ENCODE results near the gene NRARP. TPM values are rescaled to one million over a fixed set of nuclear protein-coding genes. Genes with fewer than 3 reads are reported as not detected.

The NRARP gene
- total RNA-seq, 1 donor from 2014 or later = 5.1 TPM

DNA sequence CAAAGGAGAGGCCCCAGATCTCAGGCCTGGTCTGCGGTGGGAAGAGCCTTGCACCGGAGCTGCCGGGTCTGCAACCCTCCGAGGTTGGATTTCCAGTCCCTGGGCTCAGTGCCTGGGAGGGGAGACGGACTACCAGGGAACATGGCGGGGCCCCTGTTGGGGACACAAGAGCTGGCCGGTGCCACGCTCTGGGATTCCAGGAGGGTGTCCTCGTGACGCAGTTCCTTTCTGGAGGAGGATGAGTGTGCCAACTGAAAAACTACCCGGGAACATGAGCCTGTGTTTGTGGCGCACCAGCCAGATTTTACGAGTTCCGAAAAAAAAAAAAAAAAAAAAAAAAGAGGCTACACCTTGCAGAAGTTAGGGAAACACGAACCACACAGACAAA, 9.0 kb downstream of the NRARP start:
- TF ChIP-seq, protein P1, sequence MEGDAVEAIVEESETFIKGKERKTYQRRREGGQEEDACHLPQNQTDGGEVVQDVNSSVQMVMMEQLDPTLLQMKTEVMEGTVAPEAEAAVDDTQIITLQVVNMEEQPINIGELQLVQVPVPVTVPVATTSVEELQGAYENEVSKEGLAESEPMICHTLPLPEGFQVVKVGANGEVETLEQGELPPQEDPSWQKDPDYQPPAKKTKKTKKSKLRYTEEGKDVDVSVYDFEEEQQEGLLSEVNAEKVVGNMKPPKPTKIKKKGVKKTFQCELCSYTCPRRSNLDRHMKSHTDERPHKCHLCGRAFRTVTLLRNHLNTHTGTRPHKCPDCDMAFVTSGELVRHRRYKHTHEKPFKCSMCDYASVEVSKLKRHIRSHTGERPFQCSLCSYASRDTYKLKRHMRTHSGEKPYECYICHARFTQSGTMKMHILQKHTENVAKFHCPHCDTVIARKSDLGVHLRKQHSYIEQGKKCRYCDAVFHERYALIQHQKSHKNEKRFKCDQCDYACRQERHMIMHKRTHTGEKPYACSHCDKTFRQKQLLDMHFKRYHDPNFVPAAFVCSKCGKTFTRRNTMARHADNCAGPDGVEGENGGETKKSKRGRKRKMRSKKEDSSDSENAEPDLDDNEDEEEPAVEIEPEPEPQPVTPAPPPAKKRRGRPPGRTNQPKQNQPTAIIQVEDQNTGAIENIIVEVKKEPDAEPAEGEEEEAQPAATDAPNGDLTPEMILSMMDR (IDR thresholded peaks at IDR 0.05; ENCODE audit: borderline replicate concordance) = no peak
- Histone ChIP-seq H3K4me3 (no peak overlapping the region), H3K27ac (replicated peaks) (no peak overlapping the region), H3K27me3 (ENCODE audit: low read depth) (peaks cover 39% of the 10 kb centered on the region), H3K4me1 (peaks cover 37% of the 10 kb centered on the region), H3K9me3 (replicated peaks) (peaks cover 6% of the 10 kb centered on the region), H3K36me3 (no peaks in the 10 kb centered on the region)
- intact Hi-C loops (cut with micrococcal nuclease) = no loop called here
- DNase-seq = no peak

DNA sequence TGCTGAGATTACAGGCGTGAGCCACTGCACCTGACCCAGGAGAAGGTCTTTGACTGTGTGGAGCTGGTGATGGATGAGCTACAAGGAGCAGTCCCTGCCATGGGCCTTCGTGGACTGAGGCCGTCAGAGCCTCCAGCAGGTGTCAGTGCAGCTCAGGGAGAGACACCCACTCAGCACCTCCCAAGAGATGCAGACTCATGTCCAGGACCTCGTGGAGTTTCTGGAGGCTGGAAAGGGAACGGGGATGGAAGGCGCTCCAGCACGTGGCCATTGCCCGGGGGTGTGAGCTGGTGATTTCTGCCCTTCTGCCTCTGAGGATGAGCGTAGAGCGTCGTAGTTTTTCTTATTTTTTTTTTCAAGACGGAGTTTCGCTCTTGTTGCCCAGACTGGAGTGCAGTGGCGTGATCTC, 15.1 kb downstream of the NRARP start:
- H3K4me3 ChIP-seq = no peak overlapping the region
- no peaks in the 10 kb centered on the region for H3K27me3 ChIP-seq (ENCODE audit: low read depth)
- no peak overlapping the region for H3K27ac ChIP-seq (replicated peaks)
- H3K9me3 ChIP-seq (replicated peaks) = peaks cover 4% of the 10 kb centered on the region
- peaks cover 12% of the 10 kb centered on the region for H3K36me3 ChIP-seq
- H3K4me1 ChIP-seq = no peaks in the 10 kb centered on the region
- DNase-seq = no peak
- intact Hi-C loops (cut with micrococcal nuclease) = no loop called here
- TF ChIP-seq, protein P1 (IDR thresholded peaks at IDR 0.05; ENCODE audit: borderline replicate concordance) = peak; percentile 66

DNA sequence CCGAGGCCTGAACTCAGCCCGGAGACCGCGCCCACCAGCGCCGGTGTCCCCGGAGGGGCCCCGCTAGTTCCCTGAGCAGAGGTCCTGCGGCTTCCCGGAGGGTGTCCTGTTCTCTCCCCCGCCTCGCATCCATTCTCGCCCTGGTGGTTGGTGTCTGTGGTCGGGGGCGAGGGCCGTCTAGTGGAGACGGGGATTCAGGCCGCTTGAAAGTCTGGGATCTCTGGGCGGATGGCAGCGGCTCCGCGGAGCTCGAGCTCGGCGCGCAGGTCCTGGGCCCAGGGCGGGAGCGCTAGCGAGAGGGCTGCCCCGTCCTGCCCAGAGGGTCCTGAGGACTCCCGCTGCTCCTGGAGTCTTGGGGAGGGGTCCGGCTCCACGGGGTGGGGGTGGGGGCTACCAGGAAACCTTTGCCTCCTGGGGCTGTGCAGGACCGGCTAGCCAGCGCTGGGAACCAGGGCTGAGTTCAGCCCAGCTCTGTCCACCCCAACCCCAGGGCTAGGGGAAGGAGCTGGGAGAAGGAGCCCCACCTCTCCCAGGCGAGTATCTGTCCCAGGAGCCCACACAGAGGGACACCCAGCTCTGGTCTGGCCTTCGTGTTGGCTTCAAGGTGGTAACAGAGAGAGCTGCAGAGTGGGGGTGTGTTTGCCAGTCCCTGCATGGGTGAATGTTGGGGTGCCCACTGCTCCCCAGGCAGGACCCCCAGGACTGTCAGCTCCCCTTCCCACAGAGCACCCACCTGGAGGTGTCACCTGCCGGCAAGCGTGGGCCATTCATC, 20.5 kb downstream of the NRARP start:
- peaks cover 31% of the 10 kb centered on the region for H3K36me3 ChIP-seq
- peak overlapping the region; percentile 44 for H3K4me3 ChIP-seq
- H3K27me3 ChIP-seq (ENCODE audit: low read depth) = peaks cover 7% of the 10 kb centered on the region
- peak overlapping the region; percentile 15 for H3K27ac ChIP-seq (replicated peaks)
- H3K4me1 ChIP-seq = peaks cover 50% of the 10 kb centered on the region
- peaks cover 4% of the 10 kb centered on the region for H3K9me3 ChIP-seq (replicated peaks)
- DNase-seq = no peak
- TF ChIP-seq, protein P1 (IDR thresholded peaks at IDR 0.05; ENCODE audit: borderline replicate concordance) = no peak
- intact Hi-C loops (cut with micrococcal nuclease) = no loop called here

DNA sequence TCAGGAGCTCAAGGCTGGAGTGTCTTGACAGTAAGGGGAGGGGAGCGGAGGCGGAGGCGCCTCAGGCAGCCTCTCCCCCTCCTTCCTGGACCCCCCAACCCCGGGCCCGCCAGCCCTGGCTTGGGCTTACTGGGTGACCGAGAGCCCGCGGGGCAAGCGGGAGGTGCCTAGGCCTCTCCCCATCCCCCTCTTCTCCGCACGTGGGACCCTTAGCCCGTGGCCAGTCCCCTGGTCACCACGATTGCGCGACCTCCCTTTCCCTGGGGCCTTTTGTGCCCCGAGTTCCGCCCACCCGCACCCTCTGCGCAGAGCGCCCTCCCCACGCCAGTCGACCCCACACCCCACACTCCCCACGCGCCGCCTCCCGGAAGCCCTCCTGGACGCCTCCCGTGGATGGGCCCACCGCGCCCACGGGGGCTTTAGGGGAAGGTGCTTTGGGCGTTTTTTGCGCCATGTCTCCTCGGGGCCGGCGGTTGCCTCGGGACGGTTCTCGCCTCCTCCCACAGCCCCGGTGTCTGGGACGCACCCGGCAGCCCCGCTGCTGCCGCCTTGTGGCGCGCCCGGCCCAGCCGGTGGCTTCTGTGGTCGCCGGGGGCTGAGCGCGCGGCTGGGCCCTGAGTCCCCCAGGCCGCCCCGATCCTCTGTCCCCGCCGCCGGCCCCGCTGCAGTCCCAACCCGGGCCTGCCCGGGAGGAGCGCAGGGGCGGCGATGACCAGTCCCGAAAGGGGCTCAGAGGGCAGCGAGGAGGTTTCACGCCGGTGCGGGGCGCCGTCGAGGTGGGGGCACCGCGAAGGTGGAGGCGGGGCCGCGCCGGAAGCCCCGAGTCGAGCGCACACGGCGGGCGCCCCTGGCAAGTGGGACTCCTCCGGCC, 21.4 kb downstream of the NRARP start:
- H3K4me3 ChIP-seq = peak overlapping the region; percentile 44
- no peak for DNase-seq
- peaks cover 4% of the 10 kb centered on the region for H3K9me3 ChIP-seq (replicated peaks)
- intact Hi-C loops (cut with micrococcal nuclease) = no loop called here
- H3K4me1 ChIP-seq = peaks cover 58% of the 10 kb centered on the region
- H3K27ac ChIP-seq (replicated peaks) = peak overlapping the region; percentile 15
- peaks cover 31% of the 10 kb centered on the region for H3K36me3 ChIP-seq
- TF ChIP-seq, protein P1 (IDR thresholded peaks at IDR 0.05; ENCODE audit: borderline replicate concordance) = peak; percentile 70
- H3K27me3 ChIP-seq (ENCODE audit: low read depth) = peaks cover 7% of the 10 kb centered on the region

DNA sequence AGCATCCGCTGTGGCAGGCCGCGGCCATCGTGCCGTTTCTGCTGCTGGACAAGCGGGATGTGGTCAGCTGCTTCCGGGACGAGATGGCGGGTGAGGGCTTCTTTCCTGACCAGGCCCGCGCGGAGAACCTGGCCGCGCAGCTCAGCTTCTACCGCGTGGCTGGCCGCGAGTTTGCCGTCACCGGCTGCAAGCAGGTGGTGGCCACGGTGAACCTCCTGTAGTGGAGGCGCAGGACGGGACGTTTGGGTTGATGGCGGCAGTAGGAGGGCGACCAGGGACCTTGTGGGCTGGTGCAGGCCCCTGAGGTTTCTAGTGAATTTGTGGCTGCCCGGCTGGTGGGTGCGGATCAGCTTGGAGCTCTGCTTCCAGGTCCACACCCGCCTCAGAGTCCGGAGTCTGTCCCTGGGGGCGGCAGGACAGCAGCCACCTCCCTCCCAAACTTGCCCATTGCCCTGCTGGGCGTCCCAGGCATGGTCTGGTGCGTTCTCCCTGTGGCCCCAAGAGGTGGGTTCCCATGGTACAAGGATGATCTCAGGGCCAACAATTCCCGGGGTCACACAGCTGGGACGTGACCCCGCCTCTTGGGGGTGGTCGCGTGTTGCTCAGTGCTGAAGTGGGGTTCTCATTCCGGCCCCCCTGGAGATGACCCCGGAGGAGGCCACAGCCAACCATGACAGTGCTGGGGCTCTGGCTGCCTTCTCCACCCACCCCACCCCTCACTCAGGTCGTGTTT, 22.2 kb downstream of the NRARP start:
- H3K27me3 ChIP-seq (ENCODE audit: low read depth) = peaks cover 7% of the 10 kb centered on the region
- H3K27ac ChIP-seq (replicated peaks) = peak overlapping the region; percentile 15
- peaks cover 31% of the 10 kb centered on the region for H3K36me3 ChIP-seq
- H3K4me3 ChIP-seq = no peak overlapping the region
- H3K9me3 ChIP-seq (replicated peaks) = no peaks in the 10 kb centered on the region
- peaks cover 66% of the 10 kb centered on the region for H3K4me1 ChIP-seq
- no peak for DNase-seq
- TF ChIP-seq, protein P1 (IDR thresholded peaks at IDR 0.05; ENCODE audit: borderline replicate concordance) = no peak
- intact Hi-C loops (cut with micrococcal nuclease) = no loop called here
